IMR-90 (cell line): Measurements from ENCODE around the gene ZBTB4. TPM values are rescaled to one million over a fixed set of nuclear protein-coding genes. Genes with fewer than 3 reads are reported as not detected.

Experiments used
- ATAC-seq: fragments of 200-7000 bp; cut with Tn5 transposase; 2 replicates; pipeline ENCODE4 v1.9.1; 2020; ENCODE audit warnings: low read depth, mild to moderate bottlenecking, moderate library complexity
- BruUV-seq: library from RNA; stranded (reverse); fragments of 400-500 nt; replicated peaks from 2 replicates; lab custom pipeline; 2021; lab: Mats Ljungman, UMichigan
- CTCF ChIA-PET: fragments of 300-600 bp; formaldehyde crosslinking; extraction: SDS; loops from one replicate; lab custom pipeline; 2021; ENCODE audit warnings: antibody characterized with exemption; lab: Yijun Ruan, JAX
- POLR2A ChIA-PET: fragments of 300-600 bp; sonication (Branson Sonifier 250); formaldehyde crosslinking; loops from one replicate; lab custom pipeline; 2022; ENCODE audit warnings: antibody characterized with exemption; ENCODE audit not compliant: unreplicated experiment; lab: Charles Lee
- DNase-seq: peaks from one replicate; pipeline ENCODE4 v3.0.0; 2013
- H2AFZ ChIP-seq: replicated peaks from 2 replicates; pipeline ENCODE3; 2013; ENCODE audit warnings: low read length, mild to moderate bottlenecking; ENCODE audit not compliant: poor library complexity
- H2AK5ac ChIP-seq: 2 replicates; pipeline ENCODE4 v1.6.1; 2013; ENCODE audit warnings: low read depth, low read length, inconsistent platforms
- H2AK9ac ChIP-seq: replicated peaks from 2 replicates; pipeline ENCODE3; 2013; ENCODE audit warnings: mild to moderate bottlenecking, low read depth, low read length, moderate library complexity; ENCODE audit not compliant: poor library complexity
- H2BK120ac ChIP-seq: 2 replicates; pipeline ENCODE4 v1.6.1; 2013; ENCODE audit warnings: low read depth, low read length, inconsistent platforms
- H2BK15ac ChIP-seq: 3 replicates; pipeline ENCODE4 v1.6.1; 2013; ENCODE audit warnings: low read depth, low read length, inconsistent platforms
- H2BK20ac ChIP-seq: 2 replicates; pipeline ENCODE4 v1.6.1; 2013; ENCODE audit warnings: low read depth, mild to moderate bottlenecking, inconsistent platforms, low read length, moderate library complexity
- H2BK5ac ChIP-seq: 2 replicates; pipeline ENCODE4 v1.6.1; 2013; ENCODE audit warnings: mild to moderate bottlenecking, low read depth, low read length, inconsistent platforms; ENCODE audit not compliant: poor library complexity, severe bottlenecking
- H3K14ac ChIP-seq: replicated peaks from 2 replicates; pipeline ENCODE4 v1.6.1; 2013; ENCODE audit warnings: low read depth, low read length, inconsistent platforms
- H3K18ac ChIP-seq: 2 replicates; pipeline ENCODE4 v1.6.1; 2013; ENCODE audit warnings: low read depth, low read length, control low read depth
- H3K23ac ChIP-seq: 2 replicates; pipeline ENCODE4 v1.6.1; 2013; ENCODE audit warnings: low read depth, low read length, inconsistent platforms
- H3K27ac ChIP-seq: 2 replicates; pipeline ENCODE4 v1.5.1; 2013; ENCODE audit warnings: mild to moderate bottlenecking, control low read depth, low read length; ENCODE audit not compliant: insufficient read depth
- H3K27me3 ChIP-seq: 2 replicates; pipeline ENCODE4 v1.6.1; 2013; ENCODE audit warnings: low read length; ENCODE audit not compliant: control insufficient read depth, insufficient read depth
- H3K36me3 ChIP-seq: 2 replicates; pipeline ENCODE4 v1.6.1; 2013; ENCODE audit warnings: low read length, mixed read lengths; ENCODE audit not compliant: control insufficient read depth, insufficient read depth
- H3K4ac ChIP-seq: 2 replicates; pipeline ENCODE4 v1.6.1; 2013; ENCODE audit warnings: low read depth, low read length, inconsistent platforms
- H3K4me1 ChIP-seq: 2 replicates; pipeline ENCODE4 v1.6.1; 2013; ENCODE audit warnings: low read length, mixed read lengths; ENCODE audit not compliant: control insufficient read depth, insufficient read depth
- H3K4me2 ChIP-seq: 2 replicates; pipeline ENCODE4 v1.6.1; 2013; ENCODE audit warnings: low read depth, mild to moderate bottlenecking, control low read depth, low read length, moderate library complexity
- H3K4me3 ChIP-seq: 2 replicates; pipeline ENCODE4 v1.5.1; 2013; ENCODE audit warnings: low read depth, mild to moderate bottlenecking, control low read depth, low read length, moderate library complexity; ENCODE audit not compliant: insufficient read depth
- H3K56ac ChIP-seq: 2 replicates; pipeline ENCODE4 v1.6.1; 2013; ENCODE audit warnings: low read length, inconsistent platforms; ENCODE audit not compliant: insufficient read depth; ENCODE audit errors: extremely low read depth
- H3K79me1 ChIP-seq, 2 experiments: 2 replicates each; pipeline ENCODE4 v1.6.1; 2013; ENCODE audit warnings: low read length in 2 of 2, inconsistent platforms in 1 of 2, low read depth in 1 of 2
- H3K9ac ChIP-seq: 2 replicates; pipeline ENCODE4 v1.6.1; 2013; ENCODE audit warnings: low read depth, low read length, control low read depth
- H3K9me1 ChIP-seq: 2 replicates; pipeline ENCODE4 v1.6.1; 2013; ENCODE audit warnings: low read length, inconsistent platforms; ENCODE audit not compliant: insufficient read depth
- H3K9me3 ChIP-seq: 2 replicates; pipeline ENCODE4 v1.6.1; 2013; ENCODE audit warnings: low read length; ENCODE audit not compliant: control insufficient read depth, insufficient read depth
- H4K20me1 ChIP-seq: 2 replicates; pipeline ENCODE4 v1.6.1; 2013; ENCODE audit warnings: low read length, inconsistent platforms; ENCODE audit not compliant: insufficient read depth
- H4K5ac ChIP-seq: 2 replicates; pipeline ENCODE4 v1.6.1; 2013; ENCODE audit warnings: mild to moderate bottlenecking, low read depth, low read length, control low read depth
- H4K8ac ChIP-seq, 2 experiments: 2 replicates each; pipeline ENCODE4 v1.6.1; 2013; ENCODE audit warnings: low read depth in 2 of 2, low read length in 2 of 2, control low read depth in 1 of 2, inconsistent platforms in 1 of 2
- H4K91ac ChIP-seq: 2 replicates; pipeline ENCODE4 v1.6.1; 2013; ENCODE audit warnings: low read depth, low read length, inconsistent platforms; ENCODE audit not compliant: insufficient read depth
- BHLHE40 ChIP-seq: fragments of 150-350 bp; IDR thresholded peaks from 2 replicates; pipeline ENCODE4 v1.6.1; 2016; ENCODE audit warnings: mild to moderate bottlenecking, low read depth, low read length
- CEBPB ChIP-seq: IDR thresholded peaks from 2 replicates; pipeline ENCODE4 v1.6.1; 2012; ENCODE audit warnings: low read depth, low read length, improper control_type of control experiment
- CHD1 ChIP-seq: IDR thresholded peaks from 2 replicates; pipeline ENCODE4 v1.6.1; 2012; ENCODE audit warnings: low read depth, low read length, improper control_type of control experiment
- CTCF ChIP-seq: conservative IDR thresholded peaks from 2 replicates; pipeline ENCODE4 v1.5.1; 2012; ENCODE audit warnings: mild to moderate bottlenecking, low read depth, low read length, improper control_type of control experiment
- ELK1 ChIP-seq: fragments of 150-350 bp; IDR thresholded peaks from 2 replicates; pipeline ENCODE4 v1.6.1; 2016; ENCODE audit warnings: low read depth, mild to moderate bottlenecking, low read length, moderate library complexity, borderline replicate concordance
- FOS ChIP-seq: fragments of 150-350 bp; IDR thresholded peaks from 2 replicates; pipeline ENCODE4 v1.6.1; 2016; ENCODE audit warnings: low read depth, low read length
- MAFK ChIP-seq: IDR thresholded peaks from 2 replicates; pipeline ENCODE4 v1.6.1; 2012; ENCODE audit warnings: low read depth, low read length, improper control_type of control experiment
- MAZ ChIP-seq: IDR thresholded peaks from 2 replicates; pipeline ENCODE4 v1.6.1; 2012; ENCODE audit warnings: low read depth, mild to moderate bottlenecking, low read length, improper control_type of control experiment, moderate library complexity, borderline replicate concordance
- MXI1 ChIP-seq: IDR thresholded peaks from 2 replicates; pipeline ENCODE4 v1.6.1; 2012; ENCODE audit warnings: low read depth, mild to moderate bottlenecking, low read length, moderate library complexity, borderline replicate concordance
- NFE2L2 ChIP-seq: fragments of 150-350 bp; IDR thresholded peaks from 2 replicates; pipeline ENCODE4 v1.6.1; 2016; ENCODE audit warnings: low read depth, mild to moderate bottlenecking, low read length
- POLR2A ChIP-seq: IDR thresholded peaks from 2 replicates; pipeline ENCODE4 v1.6.1; 2012; ENCODE audit warnings: mild to moderate bottlenecking, low read depth, low read length
- RAD21 ChIP-seq: IDR thresholded peaks from 2 replicates; pipeline ENCODE4 v1.6.1; 2012; ENCODE audit warnings: low read length, improper control_type of control experiment
- RCOR1 ChIP-seq: IDR thresholded peaks from 2 replicates; pipeline ENCODE4 v1.6.1; 2012; ENCODE audit warnings: mild to moderate bottlenecking, low read length, improper control_type of control experiment; ENCODE audit not compliant: insufficient replicate concordance
- RFX5 ChIP-seq: IDR thresholded peaks from 2 replicates; pipeline ENCODE4 v1.8.0; 2012; ENCODE audit warnings: low read depth, mild to moderate bottlenecking, low read length, moderate library complexity
- SMC3 ChIP-seq: fragments of 150-350 bp; IDR thresholded peaks from 2 replicates; pipeline ENCODE4 v1.6.1; 2016; ENCODE audit warnings: low read depth, mild to moderate bottlenecking, antibody characterized with exemption, low read length, moderate library complexity
- USF2 ChIP-seq: fragments of 150-350 bp; IDR thresholded peaks from 2 replicates; pipeline ENCODE4 v1.6.1; 2017; ENCODE audit warnings: mild to moderate bottlenecking, antibody characterized with exemption, low read length, low read depth
- WGBS, 2 experiments: methylation state at CpG; one replicate each; pipeline versions ENCODE4 v1.1.5 to v1.1.7; 2013; ENCODE audit warnings: missing lambda C conversion rate in 2 of 2; ENCODE audit not compliant: insufficient read length in 1 of 2; ENCODE audit errors: extremely low coverage in 2 of 2; 5-methylcytosine and 5-hydroxymethylcytosine counted together
- dilution Hi-C: fragments of 300-500 bp; cut with HindIII; formaldehyde crosslinking; loops from one replicate; pipeline ENCODE4 v1.14.3; 2018; ENCODE audit warnings: low sequenced_read_pairs; ENCODE audit not compliant: unreplicated experiment
- in situ Hi-C: fragments of 300-500 bp; cut with MboI; formaldehyde crosslinking; loops from 3 replicates; pipeline ENCODE4 v1.14.3; 2019; ENCODE audit warnings: low sequenced_read_pairs, inconsistent platforms, mixed read lengths
- intact Hi-C: fragments of 100-400 bp; cut with micrococcal nuclease; formaldehyde crosslinking; loops from 2 replicates; pipeline ENCODE4 v1.10.0; 2022
- polyA plus RNA-seq, 3 experiments: library from polyadenylated mRNA; depleted of rRNA; stranded (reverse); fragments of >200 nt; gene quantifications; 2 replicates each; pipeline ENCODE4 v1.2.3, GENCODE V29; 2012; ENCODE audit warnings: low replicate concordance in 1 of 3
- total RNA-seq: library from RNA; depleted of rRNA; stranded (reverse); fragments of >200 nt; gene quantifications from 2 replicates; pipeline ENCODE4 v1.2.3, GENCODE V29; 2012

The ZBTB4 gene
- total and polyA plus RNA-seq, 2 of the 4 experiments (the other 2 are of a cell fraction) = 6.3 to 20.3 TPM

GRCh38 chr17:7502171-7502847, 22.9 kb upstream of the ZBTB4 start:
- Histone ChIP-seq H2AK9ac (no peak overlapping the region), H3K4me3 (no peak overlapping the region), H2AFZ (no peak overlapping the region), H2BK120ac (no peak overlapping the region), H2BK20ac (no peak overlapping the region), H3K27me3 (no peaks in the 10 kb centered on the region), H3K9ac (no peak overlapping the region), H3K18ac (no peak overlapping the region), H3K23ac (no peak overlapping the region), H3K9me3 (no peaks in the 10 kb centered on the region), H3K79me1 (peaks cover 36 to 45% of the 10 kb centered on the region in 2 experiments), H2BK5ac (no peak overlapping the region), H3K36me3 (peaks cover 76% of the 10 kb centered on the region), H2AK5ac (no peak overlapping the region), H3K56ac (no peak overlapping the region), H3K14ac (no peak overlapping the region), H4K20me1 (peaks cover 9% of the 10 kb centered on the region; the same call in 1 of the 2 replicates), H4K5ac (no peak overlapping the region), H3K27ac (no peak overlapping the region), H3K4me1 (no peaks in the 10 kb centered on the region), H4K8ac (no peak overlapping the region), H3K4ac (no peak overlapping the region), H3K4me2 (no peak overlapping the region), H3K9me1 (peaks cover 2% of the 10 kb centered on the region; the same call in 1 of the 2 replicates), H2BK15ac (no peak overlapping the region), H4K91ac (no peak overlapping the region)
- ChIA-PET POLR2A (no interaction called here), CTCF (interaction anchor here (1.2 kb wide), 1 partner anchor 12 kb away, joined by 3 read pairs; no protein-coding TSS in a partner anchor)
- ATAC-seq = no peak
- TF ChIP-seq RAD21 = no peak
- TF ChIP-seq RFX5 = no peak
- no peak for TF ChIP-seq RCOR1
- TF ChIP-seq NFE2L2 = no peak
- no peak for TF ChIP-seq MAZ
- TF ChIP-seq CHD1 = no peak
- TF ChIP-seq USF2 = no peak
- no peak for TF ChIP-seq MAFK
- TF ChIP-seq MXI1 = no peak
- no peak for TF ChIP-seq CTCF
- TF ChIP-seq SMC3 = no peak
- no peak for TF ChIP-seq POLR2A
- no peak for TF ChIP-seq BHLHE40
- TF ChIP-seq ELK1 = no peak
- no peak for TF ChIP-seq CEBPB
- no peak for TF ChIP-seq FOS
- no peak for DNase-seq
- dilution Hi-C loops = no loop called here
- intact Hi-C loops = no loop called here
- in situ Hi-C loops = no loop called here
- BruUV-seq = no TSS peak
- 100% methylated on average over 3 of the region's 20 CpGs; no CpG with 5 or more reads in 1 of the 2 experiments for WGBS, 2 experiments
